ENCODE data around the gene ELFN2.
A peak's percentile ranks its signal among the peaks of the same experiment; 100 is the strongest.

Gene ELFN2

DNA sequence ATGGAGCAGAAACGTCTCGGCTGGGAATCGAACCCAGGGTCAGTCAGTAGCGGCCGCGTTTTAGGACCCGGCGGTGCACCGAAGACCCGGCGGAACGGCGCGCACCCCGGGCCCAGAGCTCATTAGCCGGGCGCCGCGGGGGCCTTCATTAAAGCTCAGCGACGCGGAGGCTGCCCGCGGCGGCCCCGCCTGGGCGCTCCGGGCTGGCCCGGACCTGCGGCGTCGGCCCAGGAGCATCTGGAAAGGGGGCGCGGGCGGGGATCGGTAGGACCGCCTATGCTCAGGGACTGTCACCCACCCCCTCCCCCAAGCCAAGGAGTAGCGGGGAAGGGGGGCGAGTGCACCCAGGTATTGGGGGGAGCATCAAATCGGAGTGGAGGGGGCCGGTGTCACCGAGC, 92.8 kb downstream of the ELFN2 start:
- TF ChIP-seq YY1 (IDR thresholded peaks at IDR 0.05; ENCODE audit: low read depth): no peak
- 0 out of 2 replicates have a peak, but pooled peaks have one; percentile 16 for TF ChIP-seq ZBTB7A (IDR thresholded peaks at IDR 0.05; ENCODE audit: low read depth)

DNA sequence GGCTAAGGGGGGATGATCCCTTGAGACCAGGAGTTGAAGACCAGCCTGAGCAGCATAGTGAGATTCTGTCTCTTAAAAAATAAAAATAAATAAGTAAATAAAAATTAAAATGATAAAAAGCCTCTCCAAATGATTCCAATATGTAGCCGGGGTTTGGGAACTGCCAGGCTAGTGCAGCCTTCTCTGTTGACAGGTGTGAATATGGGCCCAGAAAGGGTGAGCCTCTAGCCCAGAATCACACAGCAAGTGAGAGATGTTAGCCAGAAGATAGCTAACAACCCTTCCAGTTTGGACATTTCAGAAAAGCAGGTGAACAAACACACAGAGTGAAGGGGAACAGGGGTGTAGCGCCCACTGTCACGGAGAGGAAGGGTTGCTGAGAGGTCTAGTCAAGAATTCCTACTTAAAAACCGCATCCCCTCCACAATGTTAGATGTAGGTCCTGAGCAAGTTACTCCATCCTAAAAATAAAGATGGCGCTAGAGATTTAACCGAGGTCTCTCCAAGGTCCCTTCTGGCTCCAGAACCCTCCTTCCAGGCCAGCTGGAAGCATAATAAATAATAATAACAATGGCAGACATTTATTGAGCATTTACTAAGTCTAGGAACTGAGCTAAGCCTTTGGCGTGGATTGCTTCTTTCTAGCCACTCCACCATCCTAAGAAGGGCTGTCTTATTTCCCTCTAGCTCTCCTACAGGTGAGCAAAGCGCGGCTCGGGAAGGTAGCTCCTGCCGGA, 93.4 kb downstream of the ELFN2 start:
- no peak for TF ChIP-seq CREB1 (IDR thresholded peaks at IDR 0.05; ENCODE audit: low read depth)
- no peak for TF ChIP-seq TEAD4 (IDR thresholded peaks at IDR 0.05)
- no peak for TF ChIP-seq EP300 (IDR thresholded peaks at IDR 0.05; ENCODE audit: borderline replicate concordance)
- TF ChIP-seq NFIC (IDR thresholded peaks at IDR 0.05): no peak
- TF ChIP-seq EGR1 (IDR thresholded peaks at IDR 0.05): no peak
- no peak for TF ChIP-seq RAD21 (IDR thresholded peaks at IDR 0.05; ENCODE audit: low read depth)
- TF ChIP-seq, protein P1, sequence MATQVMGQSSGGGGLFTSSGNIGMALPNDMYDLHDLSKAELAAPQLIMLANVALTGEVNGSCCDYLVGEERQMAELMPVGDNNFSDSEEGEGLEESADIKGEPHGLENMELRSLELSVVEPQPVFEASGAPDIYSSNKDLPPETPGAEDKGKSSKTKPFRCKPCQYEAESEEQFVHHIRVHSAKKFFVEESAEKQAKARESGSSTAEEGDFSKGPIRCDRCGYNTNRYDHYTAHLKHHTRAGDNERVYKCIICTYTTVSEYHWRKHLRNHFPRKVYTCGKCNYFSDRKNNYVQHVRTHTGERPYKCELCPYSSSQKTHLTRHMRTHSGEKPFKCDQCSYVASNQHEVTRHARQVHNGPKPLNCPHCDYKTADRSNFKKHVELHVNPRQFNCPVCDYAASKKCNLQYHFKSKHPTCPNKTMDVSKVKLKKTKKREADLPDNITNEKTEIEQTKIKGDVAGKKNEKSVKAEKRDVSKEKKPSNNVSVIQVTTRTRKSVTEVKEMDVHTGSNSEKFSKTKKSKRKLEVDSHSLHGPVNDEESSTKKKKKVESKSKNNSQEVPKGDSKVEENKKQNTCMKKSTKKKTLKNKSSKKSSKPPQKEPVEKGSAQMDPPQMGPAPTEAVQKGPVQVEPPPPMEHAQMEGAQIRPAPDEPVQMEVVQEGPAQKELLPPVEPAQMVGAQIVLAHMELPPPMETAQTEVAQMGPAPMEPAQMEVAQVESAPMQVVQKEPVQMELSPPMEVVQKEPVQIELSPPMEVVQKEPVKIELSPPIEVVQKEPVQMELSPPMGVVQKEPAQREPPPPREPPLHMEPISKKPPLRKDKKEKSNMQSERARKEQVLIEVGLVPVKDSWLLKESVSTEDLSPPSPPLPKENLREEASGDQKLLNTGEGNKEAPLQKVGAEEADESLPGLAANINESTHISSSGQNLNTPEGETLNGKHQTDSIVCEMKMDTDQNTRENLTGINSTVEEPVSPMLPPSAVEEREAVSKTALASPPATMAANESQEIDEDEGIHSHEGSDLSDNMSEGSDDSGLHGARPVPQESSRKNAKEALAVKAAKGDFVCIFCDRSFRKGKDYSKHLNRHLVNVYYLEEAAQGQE (IDR thresholded peaks at IDR 0.05; ENCODE audit: low read depth): no peak
- TF ChIP-seq CEBPB (IDR thresholded peaks at IDR 0.05): no peak
- TF ChIP-seq YY1 (IDR thresholded peaks at IDR 0.05; ENCODE audit: low read depth): no peak
- TF ChIP-seq FOXM1 (IDR thresholded peaks at IDR 0.05; ENCODE audit: borderline replicate concordance, low read depth): no peak
- TF ChIP-seq, protein P2, sequence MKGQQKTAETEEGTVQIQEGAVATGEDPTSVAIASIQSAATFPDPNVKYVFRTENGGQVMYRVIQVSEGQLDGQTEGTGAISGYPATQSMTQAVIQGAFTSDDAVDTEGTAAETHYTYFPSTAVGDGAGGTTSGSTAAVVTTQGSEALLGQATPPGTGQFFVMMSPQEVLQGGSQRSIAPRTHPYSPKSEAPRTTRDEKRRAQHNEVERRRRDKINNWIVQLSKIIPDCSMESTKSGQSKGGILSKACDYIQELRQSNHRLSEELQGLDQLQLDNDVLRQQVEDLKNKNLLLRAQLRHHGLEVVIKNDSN (IDR thresholded peaks at IDR 0.05): no peak
- TF ChIP-seq, protein P3, sequence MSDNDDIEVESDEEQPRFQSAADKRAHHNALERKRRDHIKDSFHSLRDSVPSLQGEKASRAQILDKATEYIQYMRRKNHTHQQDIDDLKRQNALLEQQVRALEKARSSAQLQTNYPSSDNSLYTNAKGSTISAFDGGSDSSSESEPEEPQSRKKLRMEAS (IDR thresholded peaks at IDR 0.05): no peak
- no peak for TF ChIP-seq TCF12 (IDR thresholded peaks at IDR 0.05; ENCODE audit: low read depth)

DNA sequence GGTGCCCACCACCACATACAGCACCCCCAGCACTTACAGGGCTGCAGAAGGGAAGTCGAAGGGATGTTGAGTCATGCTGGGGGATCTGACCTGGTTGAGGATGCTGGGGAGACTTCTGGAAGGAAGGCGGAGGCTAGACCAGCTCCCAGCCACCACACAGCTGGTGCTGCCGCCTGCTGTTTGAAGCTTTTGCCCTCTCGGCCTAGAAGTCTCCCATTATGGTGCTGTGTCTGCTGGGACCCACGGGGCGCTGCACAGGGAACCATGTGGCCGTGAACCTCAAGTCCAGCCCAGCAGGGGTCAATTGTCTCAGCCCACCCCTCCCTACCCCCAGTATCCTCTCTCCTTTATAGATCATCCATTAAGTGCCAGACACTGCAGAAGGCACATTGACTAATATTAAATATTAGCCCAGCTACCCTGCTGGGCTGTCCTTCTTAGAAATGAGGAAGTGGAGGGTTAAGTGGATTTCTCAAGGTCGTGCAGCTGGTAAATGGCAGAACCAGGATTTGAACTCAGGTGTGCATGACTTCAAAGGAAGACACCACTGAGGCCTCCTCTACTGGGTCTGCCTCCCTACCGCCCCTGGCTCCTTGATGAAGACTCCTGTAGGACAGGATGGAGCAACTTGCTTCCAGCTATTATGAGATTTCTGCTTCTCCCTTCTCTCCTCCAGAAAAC, 95.3 kb downstream of the ELFN2 start:
- no peak for TF ChIP-seq RAD21 (IDR thresholded peaks at IDR 0.05; ENCODE audit: low read depth)
- no peak for TF ChIP-seq TAF1 (IDR thresholded peaks at IDR 0.05; ENCODE audit: low read depth)
- TF ChIP-seq FOXM1 (IDR thresholded peaks at IDR 0.05; ENCODE audit: borderline replicate concordance, low read depth): no peak
- TF ChIP-seq NFIC (IDR thresholded peaks at IDR 0.05): no peak
- no peak for TF ChIP-seq ZBTB7A (IDR thresholded peaks at IDR 0.05; ENCODE audit: low read depth)
- TF ChIP-seq, protein P1 (IDR thresholded peaks at IDR 0.05; ENCODE audit: low read depth): no peak
- TF ChIP-seq, protein P2 (IDR thresholded peaks at IDR 0.05): no peak
- TF ChIP-seq TEAD4 (IDR thresholded peaks at IDR 0.05): no peak
- TF ChIP-seq CEBPB (IDR thresholded peaks at IDR 0.05): no peak
- TF ChIP-seq TCF12 (IDR thresholded peaks at IDR 0.05; ENCODE audit: low read depth): no peak
- TF ChIP-seq EGR1 (IDR thresholded peaks at IDR 0.05): no peak
- TF ChIP-seq CREB1 (IDR thresholded peaks at IDR 0.05; ENCODE audit: low read depth): no peak
- no peak for TF ChIP-seq EP300 (IDR thresholded peaks at IDR 0.05; ENCODE audit: borderline replicate concordance)
- TF ChIP-seq, protein P3 (IDR thresholded peaks at IDR 0.05): no peak
- TF ChIP-seq YY1 (IDR thresholded peaks at IDR 0.05; ENCODE audit: low read depth): no peak

DNA sequence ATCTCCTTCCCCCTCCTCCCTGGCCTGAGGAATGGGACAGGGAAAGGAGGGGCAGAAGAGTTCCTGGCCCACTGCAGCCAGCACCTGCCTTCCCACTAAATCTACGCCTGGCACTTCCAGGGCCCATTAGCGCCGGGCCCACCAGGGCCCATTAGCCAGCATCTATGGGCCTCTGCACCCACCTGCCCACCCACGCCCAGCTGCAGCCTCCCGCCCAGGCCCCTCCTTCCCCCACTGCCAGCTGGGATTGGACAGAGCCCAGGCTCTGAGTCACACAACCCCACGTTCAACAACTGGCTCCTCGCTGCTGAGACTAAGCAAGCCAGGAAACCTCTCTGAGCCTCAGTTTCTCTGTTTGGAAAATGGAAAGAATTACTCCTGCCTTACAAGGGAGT, 96.2 kb downstream of the ELFN2 start:
- TF ChIP-seq, protein P3 (IDR thresholded peaks at IDR 0.05): no peak
- TF ChIP-seq ZBTB7A (IDR thresholded peaks at IDR 0.05; ENCODE audit: low read depth) (peak; percentile 72; the same call in 1 of the 2 replicates), FOXM1 (IDR thresholded peaks at IDR 0.05; ENCODE audit: borderline replicate concordance, low read depth) (no peak), NFIC (IDR thresholded peaks at IDR 0.05) (0 out of 2 replicates have a peak, but pooled peaks have one; percentile 24), CEBPB (IDR thresholded peaks at IDR 0.05) (no peak), EGR1 (IDR thresholded peaks at IDR 0.05) (peak; percentile 80)
- TF ChIP-seq, protein P2 (IDR thresholded peaks at IDR 0.05): no peak

Data from Ishikawa (cell line).